Loucy (cell line): ENCODE results near the gene VDAC1.
"Not testable (repeated sequence)": the region's sequence is repeated elsewhere in the genome, so short reads cannot be mapped to it uniquely, and the experiment has no call there.

Source experiments
- H2AFZ ChIP-seq: fragments of 200-600 bp; sonication (generic); 2 replicates; pipeline ENCODE4 v1.6.0; 2016; ENCODE audit warnings: antibody characterized with exemption, mild to moderate bottlenecking, low read length, moderate library complexity
- H3F3A ChIP-seq: fragments of 200-600 bp; 2 replicates; pipeline ENCODE4 v1.6.0; 2016; ENCODE audit warnings: antibody characterized with exemption, low read depth, mild to moderate bottlenecking
- H3K27me3 ChIP-seq: fragments of 200-600 bp; sonication (generic); 2 replicates; pipeline ENCODE4 v1.6.1; 2014; ENCODE audit warnings: low read length, mild to moderate bottlenecking; ENCODE audit not compliant: insufficient read depth, poor library complexity, severe bottlenecking
- H3K36me3 ChIP-seq: fragments of 200-600 bp; sonication (generic); 2 replicates; pipeline ENCODE4 v1.6.1; 2016; ENCODE audit warnings: low read length; ENCODE audit not compliant: insufficient read depth
- H3K4me1 ChIP-seq: fragments of 200-600 bp; sonication (generic); 2 replicates; pipeline ENCODE4 v1.5.1; 2014; ENCODE audit warnings: low read length, mild to moderate bottlenecking; ENCODE audit not compliant: insufficient read depth, poor library complexity, severe bottlenecking
- H3K4me2 ChIP-seq: fragments of 200-600 bp; sonication (generic); 2 replicates; pipeline ENCODE4 v1.6.0; 2014; ENCODE audit warnings: antibody characterized with exemption, low read length, low read depth, mild to moderate bottlenecking; ENCODE audit not compliant: poor library complexity, severe bottlenecking
- H3K4me3 ChIP-seq: fragments of 200-600 bp; sonication (generic); 2 replicates; pipeline ENCODE4 v1.5.1; 2014; ENCODE audit warnings: low read length, mild to moderate bottlenecking, mixed read lengths; ENCODE audit not compliant: poor library complexity, severe bottlenecking
- H3K79me2 ChIP-seq: fragments of 200-600 bp; sonication (generic); 2 replicates; pipeline ENCODE4 v1.6.1; 2014; ENCODE audit warnings: low read length; ENCODE audit not compliant: insufficient read depth
- H3K9ac ChIP-seq: fragments of 200-600 bp; sonication (generic); 2 replicates; pipeline ENCODE4 v1.6.0; 2014; ENCODE audit warnings: mild to moderate bottlenecking, low read depth, low read length, moderate library complexity; ENCODE audit not compliant: poor library complexity, severe bottlenecking
- H3K9me2 ChIP-seq: fragments of 200-600 bp; sonication (generic); replicated peaks from 2 replicates; pipeline ENCODE4 v1.6.1; 2016; ENCODE audit warnings: low read depth, low read length, mixed read lengths
- H3K9me3 ChIP-seq: fragments of 200-600 bp; sonication (generic); 2 replicates; pipeline ENCODE4 v1.6.1; 2014; ENCODE audit warnings: mild to moderate bottlenecking, antibody characterized with exemption, low read length, low read depth; ENCODE audit not compliant: insufficient read depth
- H4K20me1 ChIP-seq: fragments of 200-600 bp; sonication (generic); 2 replicates; pipeline ENCODE4 v1.6.0; 2014; ENCODE audit warnings: antibody characterized with exemption, low read length, mild to moderate bottlenecking; ENCODE audit not compliant: insufficient read depth, poor library complexity, severe bottlenecking
- CTCF ChIP-seq: fragments of 200-600 bp; sonication (generic); conservative IDR thresholded peaks from 2 replicates; pipeline ENCODE4 v1.5.1; 2014; ENCODE audit warnings: mild to moderate bottlenecking, antibody characterized with exemption, low read length
- EZH2phosphoT487 ChIP-seq: fragments of 200-600 bp; IDR thresholded peaks from 2 replicates; pipeline ENCODE4 v1.6.1; 2018; ENCODE audit warnings: antibody characterized with exemption, mild to moderate bottlenecking, moderate library complexity, borderline replicate concordance

The VDAC1 gene

GRCh38 chr5:133977858-133978257 lies 26.9 kb downstream of the VDAC1 start:
- H3K4me3 ChIP-seq, result no peak overlapping the region
- TF ChIP-seq EZH2phosphoT487 (no peak), CTCF (no peak)
- no peaks in the 10 kb centered on the region for H3K79me2 ChIP-seq

GRCh38 chr5:133977161-133977787 lies 27.5 kb downstream of the VDAC1 start:
- no peak overlapping the region for H3K4me3 ChIP-seq
- H3K27me3 ChIP-seq, result no peaks in the 10 kb centered on the region
- H3K9ac ChIP-seq, result no peak overlapping the region
- no peak for TF ChIP-seq EZH2phosphoT487
- TF ChIP-seq CTCF, result no peak
- H3F3A ChIP-seq, result no peaks in the 10 kb centered on the region
- H4K20me1 ChIP-seq, result no peaks in the 10 kb centered on the region
- H3K4me2 ChIP-seq, result no peak overlapping the region
- peaks cover 45% of the 10 kb centered on the region; the same call in 1 of the 2 replicates for H3K36me3 ChIP-seq
- no peak overlapping the region for H2AFZ ChIP-seq
- no peaks in the 10 kb centered on the region for H3K79me2 ChIP-seq
- H3K9me2 ChIP-seq, result no peaks in the 10 kb centered on the region
- no peaks in the 10 kb centered on the region for H3K9me3 ChIP-seq
- H3K4me1 ChIP-seq, result no peaks in the 10 kb centered on the region

More at GRCh38 chr5:133977858-133978257, 26.9 kb downstream of the VDAC1 start:
- Histone ChIP-seq H2AFZ (no peak overlapping the region), H3K4me2 (no peak overlapping the region), H3K9me3 (no peaks in the 10 kb centered on the region), H3K4me1 (no peaks in the 10 kb centered on the region), H3K36me3 (peaks cover 45% of the 10 kb centered on the region; the same call in 1 of the 2 replicates), H3K27me3 (no peaks in the 10 kb centered on the region), H3K9ac (no peak overlapping the region), H3K9me2 (no peaks in the 10 kb centered on the region), H4K20me1 (no peaks in the 10 kb centered on the region), H3F3A (no peaks in the 10 kb centered on the region)

- not testable (repeated sequence) for H3F3A ChIP-seq, H2AFZ ChIP-seq, H3K4me1 ChIP-seq, H3K9ac ChIP-seq, H3K4me3 ChIP-seq, H3K4me2 ChIP-seq, H3K9me3 ChIP-seq, H4K20me1 ChIP-seq, H3K79me2 ChIP-seq, H3K9me2 ChIP-seq, H3K27me3 ChIP-seq
- H3K36me3 ChIP-seq, result peaks cover 37% of the 10 kb centered on the region; the same call in 1 of the 2 replicates
Observed at GRCh38 chr5:133975546-133975945, 29.2 kb downstream of the VDAC1 start.

GRCh38 chr5:133974142-133974541 lies 30.6 kb downstream of the VDAC1 start:
- Histone ChIP-seq H3K9me2 (no peaks in the 10 kb centered on the region), H4K20me1 (no peaks in the 10 kb centered on the region), H3K9ac (no peak overlapping the region), H3K4me3 (no peak overlapping the region), H3K4me2 (no peak overlapping the region), H3K9me3 (no peaks in the 10 kb centered on the region), H3K4me1 (no peaks in the 10 kb centered on the region), H3K27me3 (no peaks in the 10 kb centered on the region), H3K79me2 (peaks cover 3% of the 10 kb centered on the region; the same call in 1 of the 2 replicates), H2AFZ (no peak overlapping the region), H3F3A (no peaks in the 10 kb centered on the region), H3K36me3 (peaks cover 30% of the 10 kb centered on the region; the same call in 1 of the 2 replicates)
- no peak for TF ChIP-seq CTCF
- no peak for TF ChIP-seq EZH2phosphoT487
